ENCODE results near the gene DEK. TPM values are rescaled to one million over a fixed set of nuclear protein-coding genes. Genes with fewer than 3 reads are reported as not detected.
A peak's percentile ranks its signal among the peaks of the same experiment; 100 is the strongest.

Gene DEK
- total and polyA plus RNA-seq, 2 of the 13 experiments (the other 11 are each of a cell fraction or from before 2014, with no cell fraction given), result 53.2 to 276 TPM

DNA sequence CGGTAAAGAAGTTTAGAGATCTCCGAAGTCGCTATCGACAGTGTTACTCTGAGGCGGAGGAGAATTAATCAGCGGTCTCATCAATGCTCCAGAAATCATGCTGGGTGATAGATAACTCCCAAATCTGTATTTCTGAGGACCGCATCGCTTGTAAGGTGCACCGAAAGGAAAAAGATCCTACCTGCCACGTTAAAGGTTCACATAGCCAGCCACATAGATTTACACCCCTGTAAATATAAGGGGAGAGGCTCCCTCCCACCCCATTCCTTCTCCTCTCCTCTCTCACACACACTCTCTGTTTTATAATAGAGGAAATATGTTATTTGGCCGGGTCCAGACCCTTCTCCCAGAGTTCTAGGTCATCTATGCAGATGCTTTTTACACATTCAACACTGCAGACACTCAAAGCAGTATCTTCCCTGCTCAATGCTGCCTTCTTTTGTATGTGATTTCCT, 620 bp upstream of the DEK start:
- in situ Hi-C loops (cut with HindIII; ENCODE audit: extremely low pct_ligation_motif_present, low pct_unique_long_range_greater_than_20kb), result loop anchor here (25.0 kb wide), 1 partner anchor 1572 kb away; the partner anchor contains the start of gene ID4
- DNase-seq (ENCODE audit: low spot score) (no peak), FAIRE-seq (peak; percentile 49), ATAC-seq (peak; percentile 24)
- Histone ChIP-seq H3K4me2 (ENCODE audit: low read depth, low read length) (peak overlapping the region; percentile 91), H3K27me3 (ENCODE audit: control insufficient read depth in 1 of 2, insufficient read depth in 2 of 2, low read length in 2 of 2) (no peaks in the 10 kb centered on the region; a peak in 1 of 5 replicates), H4K20me1 (ENCODE audit: insufficient read depth, low read length) (peaks cover 24% of the 10 kb centered on the region), H3K4me3 (replicated peaks in 1 of 3; ENCODE audit: insufficient read depth in 1 of 3, low read depth in 2 of 3, low read length in 3 of 3) (peak overlapping the region; percentile 64 to 95 (median 68)), H3K27ac (ENCODE audit: extremely low read length, insufficient read depth, low read length) (peak overlapping the region; percentile 57), H3K9me3 (ENCODE audit: low read length) (no peaks in the 10 kb centered on the region), H3K79me2 (ENCODE audit: insufficient read depth, low read length) (peaks cover 41% of the 10 kb centered on the region), H3K36me3 (replicated peaks in 1 of 2; ENCODE audit: control insufficient read depth in 1 of 2, insufficient read depth in 2 of 2, low read length in 2 of 2) (no peaks in the 10 kb centered on the region; a peak in 2 of 5 replicates), H2AFZ (ENCODE audit: low read length) (peak overlapping the region; percentile 97), H3K4me1 (ENCODE audit: insufficient read depth, low read length) (peaks cover 84% of the 10 kb centered on the region), H3K9ac (ENCODE audit: insufficient read depth, low read depth, low read length) (peak overlapping the region; percentile 84)
- WGBS (ENCODE audit: low lambda C conversion rate), result 2% methylated on average over 11 of the region's 11 CpGs
- BruUV-seq (replicated peaks), result TSS peak; percentile 92
- intact Hi-C loops (cut with micrococcal nuclease; ENCODE audit: unreplicated experiment), result loop anchor here (2.0 kb wide), 4 partner anchors 38 to 240 kb away; partner anchors contain the start of genes KDM1B, RNF144B and TPMT
- ChIA-PET CTCF (ENCODE audit: low intra/inter-chr PET ratio, low total read pairs) (no interaction called here), POLR2A (interaction anchor here (0.8 to 1.6 kb wide), 6 partner anchors 9 to 238 kb away, joined by 3 to 7 read pairs (median 4); partner anchors contain the start of gene RNF144B)
- 0 out of 2 replicates have a peak, but pooled peaks have one; percentile 22 for TF ChIP-seq ZNF317 (CRISPR knock-in tag; IDR thresholded peaks at IDR 0.05)
- TF ChIP-seq, protein P1, sequence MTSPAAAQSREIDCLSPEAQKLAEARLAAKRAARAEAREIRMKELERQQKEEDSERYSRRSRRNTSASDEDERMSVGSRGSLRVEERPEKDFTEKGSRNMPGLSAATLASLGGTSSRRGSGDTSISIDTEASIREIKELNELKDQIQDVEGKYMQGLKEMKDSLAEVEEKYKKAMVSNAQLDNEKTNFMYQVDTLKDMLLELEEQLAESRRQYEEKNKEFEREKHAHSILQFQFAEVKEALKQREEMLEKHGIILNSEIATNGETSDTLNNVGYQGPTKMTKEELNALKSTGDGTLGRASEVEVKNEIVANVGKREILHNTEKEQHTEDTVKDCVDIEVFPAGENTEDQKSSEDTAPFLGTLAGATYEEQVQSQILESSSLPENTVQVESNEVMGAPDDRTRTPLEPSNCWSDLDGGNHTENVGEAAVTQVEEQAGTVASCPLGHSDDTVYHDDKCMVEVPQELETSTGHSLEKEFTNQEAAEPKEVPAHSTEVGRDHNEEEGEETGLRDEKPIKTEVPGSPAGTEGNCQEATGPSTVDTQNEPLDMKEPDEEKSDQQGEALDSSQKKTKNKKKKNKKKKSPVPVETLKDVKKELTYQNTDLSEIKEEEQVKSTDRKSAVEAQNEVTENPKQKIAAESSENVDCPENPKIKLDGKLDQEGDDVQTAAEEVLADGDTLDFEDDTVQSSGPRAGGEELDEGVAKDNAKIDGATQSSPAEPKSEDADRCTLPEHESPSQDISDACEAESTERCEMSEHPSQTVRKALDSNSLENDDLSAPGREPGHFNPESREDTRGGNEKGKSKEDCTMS (CRISPR knock-in tag; conservative IDR thresholded peaks at IDR 0.05), result no peak
- TF ChIP-seq, protein P2, sequence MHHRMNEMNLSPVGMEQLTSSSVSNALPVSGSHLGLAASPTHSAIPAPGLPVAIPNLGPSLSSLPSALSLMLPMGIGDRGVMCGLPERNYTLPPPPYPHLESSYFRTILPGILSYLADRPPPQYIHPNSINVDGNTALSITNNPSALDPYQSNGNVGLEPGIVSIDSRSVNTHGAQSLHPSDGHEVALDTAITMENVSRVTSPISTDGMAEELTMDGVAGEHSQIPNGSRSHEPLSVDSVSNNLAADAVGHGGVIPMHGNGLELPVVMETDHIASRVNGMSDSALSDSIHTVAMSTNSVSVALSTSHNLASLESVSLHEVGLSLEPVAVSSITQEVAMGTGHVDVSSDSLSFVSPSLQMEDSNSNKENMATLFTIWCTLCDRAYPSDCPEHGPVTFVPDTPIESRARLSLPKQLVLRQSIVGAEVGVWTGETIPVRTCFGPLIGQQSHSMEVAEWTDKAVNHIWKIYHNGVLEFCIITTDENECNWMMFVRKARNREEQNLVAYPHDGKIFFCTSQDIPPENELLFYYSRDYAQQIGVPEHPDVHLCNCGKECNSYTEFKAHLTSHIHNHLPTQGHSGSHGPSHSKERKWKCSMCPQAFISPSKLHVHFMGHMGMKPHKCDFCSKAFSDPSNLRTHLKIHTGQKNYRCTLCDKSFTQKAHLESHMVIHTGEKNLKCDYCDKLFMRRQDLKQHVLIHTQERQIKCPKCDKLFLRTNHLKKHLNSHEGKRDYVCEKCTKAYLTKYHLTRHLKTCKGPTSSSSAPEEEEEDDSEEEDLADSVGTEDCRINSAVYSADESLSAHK (CRISPR knock-in tag; IDR thresholded peaks at IDR 0.05; ENCODE audit: borderline replicate concordance), result no peak
- no peak for TF ChIP-seq ZNF484 (CRISPR knock-in tag; IDR thresholded peaks at IDR 0.05; ENCODE audit: borderline replicate concordance, low read depth)
- no peak for TF ChIP-seq LCORL (IDR thresholded peaks at IDR 0.05)
- TF ChIP-seq LCORL (CRISPR knock-in tag; IDR thresholded peaks at IDR 0.05), result peak; percentile 31
- no peak for TF ChIP-seq MAX (IDR thresholded peaks at IDR 0.05)
- TF ChIP-seq NFE2L1 (CRISPR knock-in tag; IDR thresholded peaks at IDR 0.05; ENCODE audit: borderline replicate concordance), result no peak
- no peak for TF ChIP-seq BRD4 (CRISPR knock-in tag; IDR thresholded peaks at IDR 0.05)
- peak; percentile 11; the same call in 1 of the 2 replicates for TF ChIP-seq ZFP82 (CRISPR knock-in tag; IDR thresholded peaks at IDR 0.05; ENCODE audit: borderline replicate concordance)
- TF ChIP-seq PLSCR1 (CRISPR knock-in tag; IDR thresholded peaks at IDR 0.05; ENCODE audit: borderline replicate concordance), result no peak
- no peak for TF ChIP-seq ZBTB7A (CRISPR knock-in tag; IDR thresholded peaks at IDR 0.05)
- TF ChIP-seq ZNF557 (CRISPR knock-in tag; IDR thresholded peaks at IDR 0.05), result no peak
- no peak for TF ChIP-seq ZNF605 (CRISPR knock-in tag; IDR thresholded peaks at IDR 0.05)
- TF ChIP-seq MTA1 (CRISPR knock-in tag; IDR thresholded peaks at IDR 0.05; ENCODE audit: borderline replicate concordance), result no peak
- TF ChIP-seq, protein P3, sequence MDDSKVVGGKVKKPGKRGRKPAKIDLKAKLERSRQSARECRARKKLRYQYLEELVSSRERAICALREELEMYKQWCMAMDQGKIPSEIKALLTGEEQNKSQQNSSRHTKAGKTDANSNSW (CRISPR knock-in tag; IDR thresholded peaks at IDR 0.05; ENCODE audit: borderline replicate concordance), result no peak
- no peak for TF ChIP-seq NR2F1 (CRISPR knock-in tag; IDR thresholded peaks at IDR 0.05)
- TF ChIP-seq ZNF431 (CRISPR knock-in tag; IDR thresholded peaks at IDR 0.05; ENCODE audit: borderline replicate concordance, low read depth), result no peak
- TF ChIP-seq MIER3 (CRISPR knock-in tag; IDR thresholded peaks at IDR 0.05; ENCODE audit: borderline replicate concordance), result no peak
